Measurements from ENCODE around the gene LRIG3.

GRCh38 chr12:58870595-58870994 lies 49.7 kb downstream of the LRIG3 start:
- TF ChIP-seq CTCF (IDR thresholded peaks at IDR 0.05) (no peak), POLR2A (IDR thresholded peaks at IDR 0.05) (no peak)

Measured in esophagus squamous epithelium (tissue), 4 donors.